HEK293 (cell line): ENCODE results near the gene STAP2.
"Not testable (repeated sequence)": the region's sequence is repeated elsewhere in the genome, so short reads cannot be mapped to it uniquely, and the experiment has no call there.

ENCODE experiments used
- CTCF ChIA-PET: fragments of 350-600 bp; formaldehyde crosslinking; extraction: SDS; loops from one replicate; lab custom pipeline; 2021; ENCODE audit warnings: antibody characterized with exemption; lab: Yijun Ruan, JAX
- POLR2A ChIA-PET: fragments of 300-600 bp; formaldehyde crosslinking; extraction: SDS; loops from one replicate; lab custom pipeline; 2020; ENCODE audit warnings: antibody characterized with exemption, inconsistent platforms; lab: Yijun Ruan, JAX
- H3K27ac ChIP-seq: fragments of 200-500 bp; sonication (Bioruptor generic); 2 replicates; pipeline ENCODE4 v1.5.1; 2014; ENCODE audit warnings: low read depth, low read length, control low read depth, inconsistent platforms; ENCODE audit errors: extremely low read depth
- H3K36me3 ChIP-seq, 2 experiments: fragments of 200-500 bp in 1 of 2; sonication (Bioruptor generic) in 1 of 2; 1 replicate in 1 of 2; 2 replicates in 1 of 2; pipeline ENCODE4 v1.5.1; 2014 to 2017; ENCODE audit warnings: inconsistent platforms in 2 of 2, low read length in 2 of 2; ENCODE audit not compliant: control insufficient read depth in 2 of 2, insufficient read depth in 1 of 2
- H3K4me1 ChIP-seq: fragments of 200-500 bp; sonication (Bioruptor generic); 2 replicates; pipeline ENCODE4 v1.5.1; 2014; ENCODE audit warnings: mild to moderate bottlenecking, low read length, inconsistent platforms; ENCODE audit not compliant: control insufficient read depth, insufficient read depth
- H3K4me3 ChIP-seq: 2 replicates; pipeline ENCODE4 v1.5.1; 2011; ENCODE audit warnings: low read depth, mild to moderate bottlenecking, control low read depth, low read length, moderate library complexity
- H3K9me3 ChIP-seq: fragments of 200-500 bp; sonication (Bioruptor generic); 2 replicates; pipeline ENCODE4 v1.5.1; 2014; ENCODE audit warnings: low read depth, low read length, inconsistent platforms; ENCODE audit not compliant: control insufficient read depth, insufficient read depth
- KLF1 ChIP-seq: fragments of 450-650 bp; formaldehyde crosslinking; IDR thresholded peaks from 2 replicates; pipeline ENCODE4 v1.5.1; 2016; ENCODE audit warnings: missing biosample characterization, missing genetic modification characterization
- KLF10 ChIP-seq: fragments of 450-650 bp; IDR thresholded peaks from 2 replicates; pipeline ENCODE4 v1.5.1; 2018; ENCODE audit warnings: missing biosample characterization, mild to moderate bottlenecking, missing genetic modification characterization
- KLF16 ChIP-seq: fragments of 450-650 bp; formaldehyde crosslinking; IDR thresholded peaks from 2 replicates; pipeline ENCODE4 v1.5.1; 2017; ENCODE audit warnings: missing biosample characterization, missing genetic modification characterization
- KLF9 ChIP-seq: fragments of 450-650 bp; formaldehyde crosslinking; IDR thresholded peaks from 2 replicates; pipeline ENCODE4 v1.5.1; 2016; ENCODE audit warnings: missing biosample characterization, missing genetic modification characterization, low read depth
- PRDM1 ChIP-seq: fragments of 450-650 bp; formaldehyde crosslinking; IDR thresholded peaks from 2 replicates; pipeline ENCODE4; 2016; ENCODE audit warnings: missing biosample characterization, missing genetic modification characterization
- PRDM10 ChIP-seq: fragments of 450-650 bp; formaldehyde crosslinking; IDR thresholded peaks from 2 replicates; pipeline ENCODE4 v1.5.1; 2016; ENCODE audit warnings: missing biosample characterization, missing genetic modification characterization
- SCRT1 ChIP-seq: fragments of 450-650 bp; formaldehyde crosslinking; IDR thresholded peaks from 2 replicates; pipeline ENCODE4 v1.5.1; 2016; ENCODE audit warnings: missing biosample characterization, missing genetic modification characterization, borderline replicate concordance
- SCRT2 ChIP-seq: fragments of 450-650 bp; formaldehyde crosslinking; IDR thresholded peaks from 2 replicates; pipeline ENCODE4 v1.5.1; 2016; ENCODE audit warnings: missing biosample characterization, missing genetic modification characterization
- SP2 ChIP-seq: fragments of 450-650 bp; formaldehyde crosslinking; IDR thresholded peaks from 2 replicates; pipeline ENCODE4 v1.5.1; 2016; ENCODE audit warnings: missing biosample characterization, missing genetic modification characterization
- SP3 ChIP-seq: fragments of 450-650 bp; formaldehyde crosslinking; IDR thresholded peaks from 2 replicates; pipeline ENCODE4 v1.5.1; 2016; ENCODE audit warnings: missing biosample characterization, missing genetic modification characterization
- ZBTB48 ChIP-seq: fragments of 450-650 bp; formaldehyde crosslinking; IDR thresholded peaks from 2 replicates; pipeline ENCODE4 v1.5.1; 2016; ENCODE audit warnings: missing biosample characterization, missing genetic modification characterization
- ZBTB6 ChIP-seq: fragments of 450-650 bp; formaldehyde crosslinking; IDR thresholded peaks from 2 replicates; pipeline ENCODE4 v1.5.1; 2017; ENCODE audit warnings: missing biosample characterization, missing genetic modification characterization
- ZFP69B ChIP-seq: fragments of 450-650 bp; formaldehyde crosslinking; IDR thresholded peaks from 2 replicates; pipeline ENCODE4 v1.5.1; 2016; ENCODE audit warnings: missing biosample characterization, missing genetic modification characterization
- ZNF157 ChIP-seq: fragments of 450-650 bp; formaldehyde crosslinking; IDR thresholded peaks from 2 replicates; pipeline ENCODE4 v1.5.1; 2016; ENCODE audit warnings: missing biosample characterization, missing genetic modification characterization
- ZNF169 ChIP-seq: fragments of 450-650 bp; formaldehyde crosslinking; IDR thresholded peaks from 2 replicates; pipeline ENCODE4 v1.5.1; 2016; ENCODE audit warnings: missing biosample characterization, missing genetic modification characterization
- ZNF184 ChIP-seq: fragments of 450-650 bp; IDR thresholded peaks from 2 replicates; pipeline ENCODE4 v1.5.1; 2018; ENCODE audit warnings: missing biosample characterization, mild to moderate bottlenecking, missing genetic modification characterization
- ZNF211 ChIP-seq: fragments of 450-650 bp; formaldehyde crosslinking; IDR thresholded peaks from 2 replicates; pipeline ENCODE4 v1.5.1; 2016; ENCODE audit warnings: low read depth, missing biosample characterization, missing genetic modification characterization
- ZNF274 ChIP-seq, 2 experiments: fragments of 200-500 bp in 1 of 2; fragments of 450-650 bp in 1 of 2; sonication (Bioruptor generic) in 1 of 2; formaldehyde crosslinking in 1 of 2; IDR thresholded peaks; 2 replicates each; pipeline versions ENCODE4 v1.5.1 to v1.6.1; 2014 to 2016; ENCODE audit warnings: borderline replicate concordance in 1 of 2, inconsistent platforms in 1 of 2, low read length in 1 of 2, missing biosample characterization in 1 of 2, missing genetic modification characterization in 1 of 2
- ZNF366 ChIP-seq: fragments of 450-650 bp; formaldehyde crosslinking; conservative IDR thresholded peaks from 2 replicates; pipeline ENCODE4 v1.5.1; 2016; ENCODE audit warnings: missing biosample characterization, missing genetic modification characterization
- ZNF433 ChIP-seq: fragments of 450-650 bp; formaldehyde crosslinking; IDR thresholded peaks from 2 replicates; pipeline ENCODE4 v1.5.1; 2016; ENCODE audit warnings: missing biosample characterization, missing genetic modification characterization, low read depth
- ZNF747 ChIP-seq: fragments of 450-650 bp; formaldehyde crosslinking; IDR thresholded peaks from 2 replicates; pipeline ENCODE4 v1.5.1; 2016; ENCODE audit warnings: missing biosample characterization, missing genetic modification characterization
- ZNF768 ChIP-seq: fragments of 450-650 bp; formaldehyde crosslinking; IDR thresholded peaks from 2 replicates; pipeline ENCODE4 v1.5.1; 2018; ENCODE audit warnings: missing biosample characterization, mild to moderate bottlenecking, missing genetic modification characterization
- ZSCAN30 ChIP-seq: fragments of 450-650 bp; IDR thresholded peaks from 2 replicates; pipeline ENCODE4 v1.5.1; 2018; ENCODE audit warnings: missing biosample characterization, mild to moderate bottlenecking, missing genetic modification characterization, moderate library complexity
- TF ChIP-seq, protein P1 (sequence below): fragments of 450-650 bp; formaldehyde crosslinking; IDR thresholded peaks from 2 replicates; pipeline ENCODE4; 2016; ENCODE audit warnings: missing biosample characterization, missing genetic modification characterization

STAP2 gene

GRCh38 chr19:4286141-4286540, 52.5 kb downstream of the STAP2 start:
- CTCF ChIA-PET, H3K27ac ChIP-seq, POLR2A ChIA-PET: not testable (repeated sequence)

DNA sequence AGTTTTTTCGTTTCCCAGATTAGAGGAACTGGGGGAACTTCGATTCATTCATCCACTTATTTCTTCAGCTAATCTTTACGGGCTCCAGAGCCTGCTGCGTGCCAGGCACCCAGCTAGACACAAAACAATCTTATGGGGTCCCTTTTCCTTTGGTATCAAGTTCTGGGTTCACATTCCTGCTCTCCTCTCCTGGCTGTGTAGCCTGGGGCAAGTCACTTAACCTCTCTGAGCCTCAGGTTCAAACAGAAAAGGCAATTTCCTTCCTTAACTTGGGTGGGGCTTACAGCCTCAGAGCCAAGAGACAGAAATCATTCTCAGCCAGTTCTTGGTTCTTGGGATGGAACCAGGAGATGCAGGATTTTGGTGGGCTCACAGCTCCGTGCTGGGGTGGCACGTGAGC, 53.7 kb downstream of the STAP2 start:
- POLR2A ChIA-PET = interaction anchor here (2.2 kb wide), 1 partner anchor 58 kb away, joined by 8 read pairs; no protein-coding TSS in a partner anchor

More at GRCh38 chr19:4286141-4286540, 52.5 kb downstream of the STAP2 start:
- peak; percentile 92 for TF ChIP-seq ZNF366 (tag by site-specific recombination)
- TF ChIP-seq, all 188 proteins: peak for 1; not testable (repeated sequence) for 187
- H3K36me3 ChIP-seq, H3K4me1 ChIP-seq, H3K4me3 ChIP-seq, H3K9me3 ChIP-seq: not testable (repeated sequence)

GRCh38 chr19:4284176-4284958, 54.3 kb downstream of the STAP2 start:
- CTCF ChIA-PET = interaction anchor here (0.6 to 0.7 kb wide), 2 partner anchors 138 to 235 kb away, joined by 3 to 4 read pairs; no protein-coding TSS in a partner anchor
- Histone ChIP-seq H3K4me3 (no peak overlapping the region), H3K9me3 (no peaks in the 10 kb centered on the region), H3K36me3 (no peaks in the 10 kb centered on the region), H3K4me1 (no peaks in the 10 kb centered on the region; the same call in 1 of the 2 replicates), H3K27ac (no peak overlapping the region)
- TF ChIP-seq ZNF169 (tag by site-specific recombination) (no peak), KLF10 (tag by site-specific recombination) (peak; percentile 97), KLF9 (tag by site-specific recombination) (peak; percentile 58), SP3 (tag by site-specific recombination) (peak; percentile 78), KLF16 (0 out of 2 replicates have a peak, but pooled peaks have one; percentile 36), ZNF747 (tag by site-specific recombination) (no peak), SP2 (tag by site-specific recombination) (peak; percentile 92), ZFP69B (no peak), SCRT1 (tag by site-specific recombination) (peak; percentile 85), ZSCAN30 (tag by site-specific recombination) (no peak), ZNF157 (tag by site-specific recombination) (no peak), ZNF211 (tag by site-specific recombination) (no peak), PRDM10 (peak; percentile 73), KLF1 (peak; percentile 47; the same call in 1 of the 2 replicates), ZBTB6 (tag by site-specific recombination) (no peak), PRDM1 (tag by site-specific recombination) (no peak), ZBTB48 (peak; percentile 43; the same call in 1 of the 2 replicates), ZNF274 (IDR thresholded peaks at IDR 0.05; ENCODE audit: low read length) (no peak), ZNF274 (tag by site-specific recombination; IDR thresholded peaks at IDR 0.05; ENCODE audit: borderline replicate concordance) (no peak), SCRT2 (tag by site-specific recombination) (peak; percentile 77), ZNF433 (tag by site-specific recombination) (no peak)
- TF ChIP-seq, protein P1, sequence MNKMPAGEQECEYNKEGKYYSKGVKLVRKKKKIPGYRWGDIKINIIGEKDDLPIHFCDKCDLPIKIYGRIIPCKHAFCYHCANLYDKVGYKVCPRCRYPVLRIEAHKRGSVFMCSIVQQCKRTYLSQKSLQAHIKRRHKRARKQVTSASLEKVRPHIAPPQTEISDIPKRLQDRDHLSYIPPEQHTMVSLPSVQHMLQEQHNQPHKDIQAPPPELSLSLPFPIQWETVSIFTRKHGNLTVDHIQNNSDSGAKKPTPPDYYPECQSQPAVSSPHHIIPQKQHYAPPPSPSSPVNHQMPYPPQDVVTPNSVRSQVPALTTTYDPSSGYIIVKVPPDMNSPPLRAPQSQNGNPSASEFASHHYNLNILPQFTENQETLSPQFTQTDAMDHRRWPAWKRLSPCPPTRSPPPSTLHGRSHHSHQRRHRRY = no peak
- POLR2A ChIA-PET = interaction anchor here (0.6 to 2.2 kb wide), 3 partner anchors 37 to 473 kb away, joined by 3 to 8 read pairs (median 4); partner anchors contain the start of gene YJU2

More for the DNA sequence above, 53.7 kb downstream of the STAP2 start:
- Histone ChIP-seq H3K4me3 (no peak overlapping the region), H3K4me1 (no peaks in the 10 kb centered on the region; the same call in 1 of the 2 replicates), H3K9me3 (no peaks in the 10 kb centered on the region), H3K27ac (no peak overlapping the region), H3K36me3 (no peaks in the 10 kb centered on the region)
- CTCF ChIA-PET = interaction anchor here (0.6 kb wide), 1 partner anchor 236 kb away, joined by 4 read pairs; no protein-coding TSS in a partner anchor
- TF ChIP-seq ZNF768 (0 out of 2 replicates have a peak, but pooled peaks have one; percentile 66), ZNF184 (no peak)
